ENCODE results near the gene RERG.
"Not testable (repeated sequence)": the region's sequence is repeated elsewhere in the genome, so short reads cannot be mapped to it uniquely, and the experiment has no call there.

Gene RERG

GRCh38 chr12:15220915-15221885 is at the start of gene RERG:
Gene RERG, minus strand, starts transcription at chr12:15221417. Its CDS starts 3,928 bp downstream, at chr12:15217489.
- peak; percentile 73 for DNase-seq (ENCODE audit: low spot score)

GRCh38 chr12:15270591-15270990 is 49.4 kb upstream of the RERG start:
- no peak for DNase-seq (ENCODE audit: low spot score)

- peak; percentile 65 for DNase-seq (ENCODE audit: low spot score)
Observed at GRCh38 chr12:15268927-15269552, 47.8 kb upstream of the RERG start.

GRCh38 chr12:15268309-15268708 is 47.1 kb upstream of the RERG start:
- no peak for DNase-seq (ENCODE audit: low spot score)

- DNase-seq (ENCODE audit: low spot score), result no peak
Observed at GRCh38 chr12:15265875-15266274, 44.7 kb upstream of the RERG start.

- DNase-seq (ENCODE audit: low spot score), result no peak
Observed at GRCh38 chr12:15256761-15257160, 35.5 kb upstream of the RERG start.

GRCh38 chr12:15253990-15254389 is 32.8 kb upstream of the RERG start:
- no peak for DNase-seq (ENCODE audit: low spot score)

- DNase-seq (ENCODE audit: low spot score), result no peak
Observed at GRCh38 chr12:15244926-15245325, 23.7 kb upstream of the RERG start.

- no peak for DNase-seq (ENCODE audit: low spot score)
Observed at GRCh38 chr12:15244341-15244740, 23.1 kb upstream of the RERG start.

GRCh38 chr12:15243102-15243501 is 21.9 kb upstream of the RERG start:
- no peak for DNase-seq (ENCODE audit: low spot score)

GRCh38 chr12:15240898-15241297 is 19.7 kb upstream of the RERG start:
- DNase-seq (ENCODE audit: low spot score), result no peak

- no peak for DNase-seq (ENCODE audit: low spot score)
Observed at GRCh38 chr12:15234508-15234907, 13.3 kb upstream of the RERG start.

GRCh38 chr12:15234011-15234410 is 12.8 kb upstream of the RERG start:
- no peak for DNase-seq (ENCODE audit: low spot score)

GRCh38 chr12:15232959-15233358 is 11.7 kb upstream of the RERG start:
- DNase-seq (ENCODE audit: low spot score), result no peak

GRCh38 chr12:15231493-15231892 is 10.3 kb upstream of the RERG start:
- no peak for DNase-seq (ENCODE audit: low spot score)

GRCh38 chr12:15230751-15231150 is 9.5 kb upstream of the RERG start:
- DNase-seq (ENCODE audit: low spot score), result no peak

- no peak for DNase-seq (ENCODE audit: low spot score)
Observed at GRCh38 chr12:15230137-15230536, 8.9 kb upstream of the RERG start.

- DNase-seq (ENCODE audit: low spot score), result peak; percentile 16
Observed at GRCh38 chr12:15227004-15227679, 5.9 kb upstream of the RERG start.

- DNase-seq (ENCODE audit: low spot score), result not testable (repeated sequence)
Observed at GRCh38 chr12:15225863-15226218, 4.6 kb upstream of the RERG start.

- DNase-seq (ENCODE audit: low spot score), result no peak
Observed at GRCh38 chr12:15225136-15225862, 4.1 kb upstream of the RERG start.

- no peak for DNase-seq (ENCODE audit: low spot score)
Observed at GRCh38 chr12:15222219-15222618, 1.0 kb upstream of the RERG start.

- no peak for DNase-seq (ENCODE audit: low spot score)
Observed at GRCh38 chr12:15220451-15220850, 766 bp downstream of the RERG start.

Data from activated CD4-positive, alpha-beta T cell treated with anti-CD3 and anti-CD28 coated beads, Interleukin-2, Interleukin-4, amounts not matched to agents 100 ng/mL and 50 ng/mL, durations not matched to agents 16 hours and 8 hours (primary cell).